HCT116 (cell line): Measurements from ENCODE around the gene IL22RA1. TPM values are rescaled to one million over a fixed set of nuclear protein-coding genes. Genes with fewer than 3 reads are reported as not detected.

Experiments used
- ATAC-seq: fragments of 200-7000 bp; cut with Tn5 transposase; 2 replicates; pipeline ENCODE4 v1.9.1; 2020; ENCODE audit warnings: mild to moderate bottlenecking, moderate library complexity
- BruUV-seq: library from RNA; stranded (reverse); fragments of 400-500 nt; replicated peaks from 2 replicates; lab custom pipeline; 2021; lab: Mats Ljungman, UMichigan
- CTCF ChIA-PET: fragments of 300-600 bp; sonication (Branson Sonifier 250); formaldehyde crosslinking; loops from one replicate; lab custom pipeline; 2021; ENCODE audit warnings: antibody characterized with exemption; lab: Charles Lee
- POLR2A ChIA-PET: fragments of 300-600, 350-600 bp; sonication (Branson Sonifier 250); formaldehyde crosslinking; loops from one replicate; lab custom pipeline; 2021; ENCODE audit warnings: antibody characterized with exemption; lab: Charles Lee
- RAD21 ChIA-PET, 2 experiments: fragments of 300-600 bp; sonication (Branson Sonifier 250); formaldehyde crosslinking; loops; one replicate each; lab custom pipeline; 2023; ENCODE audit warnings: low total read pairs in 2 of 2; ENCODE audit not compliant: uncharacterized antibody in 2 of 2, unreplicated experiment in 2 of 2, low non-redundant PET in 1 of 2; lab: Charles Lee
- DNase-seq: peaks from one replicate; pipeline ENCODE4 v3.0.0-alpha.2; 2010; ENCODE audit warnings: low read depth, low spot score
- H2AFZ ChIP-seq: fragments of 200-600 bp; shearing (Covaris generic), sonication (generic); 2 replicates; pipeline ENCODE4 v1.6.1; 2017; ENCODE audit warnings: low read depth, mixed run types, mixed read lengths, antibody characterized with exemption, low read length; ENCODE audit not compliant: poor library complexity, severe bottlenecking
- H3K27ac ChIP-seq: 2 replicates; pipeline ENCODE4 v1.5.1; 2012; ENCODE audit warnings: low read depth, low read length
- H3K27me3 ChIP-seq: fragments of 200-600 bp; sonication (generic); 2 replicates; pipeline ENCODE4 v1.6.1; 2016; ENCODE audit warnings: mixed run types, low read length, mixed read lengths; ENCODE audit not compliant: insufficient read depth
- H3K36me3 ChIP-seq, 2 experiments: fragments of 200-500 bp in 1 of 2; fragments of 200-600 bp in 1 of 2; sonication (Bioruptor generic) in 1 of 2; sonication (generic) in 1 of 2; 2 replicates each; pipeline versions ENCODE4 v1.5.1 to v1.6.1; 2014 to 2016; ENCODE audit warnings: low read length in 2 of 2, inconsistent platforms in 1 of 2, mixed read lengths in 1 of 2, mixed run types in 1 of 2; ENCODE audit not compliant: insufficient read depth in 2 of 2, control insufficient read depth in 1 of 2
- H3K4me1 ChIP-seq, 2 experiments: fragments of 200-600 bp in 1 of 2; sonication (generic) in 1 of 2; 2 replicates each; pipeline versions ENCODE4 v1.5.1 to v1.6.1; 2012 to 2017; ENCODE audit warnings: low read length in 2 of 2, inconsistent platforms in 1 of 2, mild to moderate bottlenecking in 1 of 2, mixed read lengths in 1 of 2, mixed run types in 1 of 2, moderate library complexity in 1 of 2; ENCODE audit not compliant: insufficient read depth in 2 of 2, control insufficient read depth in 1 of 2
- H3K4me2 ChIP-seq: fragments of 200-600 bp; sonication (generic); 2 replicates; pipeline ENCODE4 v1.6.1; 2017; ENCODE audit warnings: mixed run types, low read length, mixed read lengths
- H3K4me3 ChIP-seq, 2 experiments: fragments of 200-600 bp in 1 of 2; sonication (generic) in 1 of 2; replicated peaks in 1 of 2; 2 replicates each; pipeline ENCODE4 v1.5.1; 2011 to 2016; ENCODE audit warnings: low read length in 2 of 2, control low read depth in 1 of 2, low read depth in 1 of 2, mild to moderate bottlenecking in 1 of 2, mixed read lengths in 1 of 2, mixed run types in 1 of 2
- H3K79me2 ChIP-seq: fragments of 200-600 bp; sonication (generic); 2 replicates; pipeline ENCODE4 v1.6.1; 2017; ENCODE audit warnings: mild to moderate bottlenecking, mixed run types, low read length, moderate library complexity, mixed read lengths; ENCODE audit not compliant: insufficient read depth
- H3K9ac ChIP-seq: fragments of 200-600 bp; sonication (generic); 2 replicates; pipeline ENCODE4 v1.6.1; 2016; ENCODE audit warnings: low read length, mixed read lengths
- H3K9me2 ChIP-seq: fragments of 200-600 bp; sonication (generic), shearing (Covaris generic); 2 replicates; pipeline ENCODE4 v1.6.1; 2017; ENCODE audit warnings: mixed run types, mild to moderate bottlenecking, moderate library complexity; ENCODE audit not compliant: insufficient read depth
- H3K9me3 ChIP-seq, 2 experiments: fragments of 200-500 bp in 1 of 2; fragments of 200-600 bp in 1 of 2; sonication (Bioruptor generic) in 1 of 2; sonication (generic) in 1 of 2; 2 replicates each; pipeline ENCODE4 v1.6.1; 2014 to 2017; ENCODE audit warnings: low read length in 2 of 2, mixed read lengths in 2 of 2, inconsistent platforms in 1 of 2, low read depth in 1 of 2, mild to moderate bottlenecking in 1 of 2, mixed run types in 1 of 2, moderate library complexity in 1 of 2; ENCODE audit not compliant: control insufficient read depth in 1 of 2, insufficient read depth in 1 of 2
- H4K20me1 ChIP-seq: fragments of 200-600 bp; sonication (generic), shearing (Covaris generic); 2 replicates; pipeline ENCODE4 v1.6.1; 2017; ENCODE audit warnings: mixed run types, mild to moderate bottlenecking, moderate library complexity; ENCODE audit not compliant: insufficient read depth
- EGR1 ChIP-seq: IDR thresholded peaks from 2 replicates; pipeline ENCODE4 v1.6.1; 2012; ENCODE audit warnings: low read depth
- ELF1 ChIP-seq: IDR thresholded peaks from 2 replicates; pipeline ENCODE4 v1.6.1; 2012; ENCODE audit warnings: low read depth, borderline replicate concordance
- POLR2A ChIP-seq: IDR thresholded peaks from 2 replicates; pipeline ENCODE4 v1.7.0; 2011; ENCODE audit warnings: borderline replicate concordance; ENCODE audit not compliant: insufficient read depth, insufficient read length; ENCODE audit errors: extremely low read depth
- RAD21 ChIP-seq: IDR thresholded peaks from 2 replicates; pipeline ENCODE4 v1.6.1; 2012; ENCODE audit warnings: low read depth, mild to moderate bottlenecking
- SIN3A ChIP-seq: IDR thresholded peaks from 2 replicates; pipeline ENCODE4 v1.6.1; 2012; ENCODE audit warnings: low read depth
- SP1 ChIP-seq: IDR thresholded peaks from 2 replicates; pipeline ENCODE4 v1.6.1; 2012; ENCODE audit warnings: low read depth
- SRF ChIP-seq: IDR thresholded peaks from 2 replicates; pipeline ENCODE4 v1.6.1; 2012; ENCODE audit warnings: low read depth
- YY1 ChIP-seq: IDR thresholded peaks from 2 replicates; pipeline ENCODE4 v1.6.1; 2011; ENCODE audit warnings: low read length, low read depth, moderate library complexity, mild to moderate bottlenecking; ENCODE audit not compliant: insufficient replicate concordance; ENCODE audit errors: extremely low read depth
- ZFX ChIP-seq: fragments of 450-650 bp; IDR thresholded peaks from 2 replicates; pipeline ENCODE4 v1.6.1; 2017
- intact Hi-C: fragments of 100-400 bp; cut with micrococcal nuclease; formaldehyde crosslinking; loops from 2 replicates; pipeline ENCODE4 v1.10.0; 2022
- total RNA-seq: library from RNA; stranded (reverse); gene quantifications from one replicate; pipeline ENCODE4 v1.2.1, GENCODE V29; 2021; ENCODE audit not compliant: unreplicated experiment
- TF ChIP-seq, protein P1 (sequence below): IDR thresholded peaks from 2 replicates; pipeline ENCODE4 v1.6.1; 2012

Gene IL22RA1
- total RNA-seq, 1 experiment from 2014 or later, result 2.1 TPM

- RAD21 ChIA-PET, result no interaction called here
- POLR2A ChIA-PET, result no interaction called here
These were observed 45.3 kb downstream of the IL22RA1 start for GRCh38 chr1:24097663-24098062.

GRCh38 chr1:24096739-24097103 is 46.2 kb downstream of the IL22RA1 start:
- CTCF ChIA-PET, result no interaction called here
- H2AFZ ChIP-seq, result no peak overlapping the region
- H3K9ac ChIP-seq, result no peak overlapping the region
- ATAC-seq (no peak), DNase-seq (no peak)
- no peaks in the 10 kb centered on the region for H3K27me3 ChIP-seq
- no peaks in the 10 kb centered on the region for H3K9me3 ChIP-seq
- H3K36me3 ChIP-seq, result no peaks in the 10 kb centered on the region
- POLR2A ChIA-PET, result no interaction called here
- RAD21 ChIA-PET, result no interaction called here
- no peaks in the 10 kb centered on the region for H3K9me2 ChIP-seq
- no peak overlapping the region for H3K4me3 ChIP-seq
- intact Hi-C loops, result no loop called here
- no TSS peak for BruUV-seq
- H3K4me2 ChIP-seq, result no peak overlapping the region
- H4K20me1 ChIP-seq, result no peaks in the 10 kb centered on the region
- no peak overlapping the region for H3K27ac ChIP-seq
- TF ChIP-seq SRF, result no peak
- TF ChIP-seq POLR2A, result no peak
- TF ChIP-seq, protein P1, sequence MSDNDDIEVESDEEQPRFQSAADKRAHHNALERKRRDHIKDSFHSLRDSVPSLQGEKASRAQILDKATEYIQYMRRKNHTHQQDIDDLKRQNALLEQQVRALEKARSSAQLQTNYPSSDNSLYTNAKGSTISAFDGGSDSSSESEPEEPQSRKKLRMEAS, result no peak
- no peak for TF ChIP-seq SIN3A
- TF ChIP-seq RAD21, result no peak
- H3K4me1 ChIP-seq, result no peaks in the 10 kb centered on the region
- no peaks in the 10 kb centered on the region for H3K79me2 ChIP-seq

More at GRCh38 chr1:24097663-24098062, 45.3 kb downstream of the IL22RA1 start:
- Histone ChIP-seq H3K4me2 (no peak overlapping the region), H3K4me3 (no peak overlapping the region)
- no peak for TF ChIP-seq YY1
- TF ChIP-seq EGR1, result no peak
- TF ChIP-seq, protein P1, result no peak
- no peak for TF ChIP-seq SRF
- TF ChIP-seq SP1, result no peak
- no peak for TF ChIP-seq RAD21
- no peak for TF ChIP-seq ELF1
- no peak for TF ChIP-seq ZFX
- TF ChIP-seq, all 23 proteins: peak for 0
- H3K27ac ChIP-seq, result no peak overlapping the region
- H3K9me2 ChIP-seq, result no peaks in the 10 kb centered on the region
- no peaks in the 10 kb centered on the region for H3K36me3 ChIP-seq
- no peaks in the 10 kb centered on the region for H3K79me2 ChIP-seq
- no peaks in the 10 kb centered on the region for H3K27me3 ChIP-seq
- no peaks in the 10 kb centered on the region for H3K9me3 ChIP-seq
- no peak overlapping the region for H3K9ac ChIP-seq
- CTCF ChIA-PET, result no interaction called here
- ATAC-seq, result no peak
- no peak for DNase-seq
- H3K4me1 ChIP-seq, result no peaks in the 10 kb centered on the region
- intact Hi-C loops, result no loop called here
- H4K20me1 ChIP-seq, result no peaks in the 10 kb centered on the region
- BruUV-seq, result no TSS peak
- H2AFZ ChIP-seq, result no peak overlapping the region
